Ishikawa (cell line): ENCODE results near the gene PSMF1.

Experiments used
- CEBPB ChIP-seq: IDR thresholded peaks from 2 replicates; pipeline ENCODE4 v1.6.1; 2012
- CREB1 ChIP-seq: IDR thresholded peaks from 2 replicates; pipeline ENCODE4 v1.6.1; 2012; ENCODE audit warnings: low read depth
- EGR1 ChIP-seq: IDR thresholded peaks from 2 replicates; pipeline ENCODE4 v1.6.1; 2012
- EP300 ChIP-seq: IDR thresholded peaks from 2 replicates; pipeline ENCODE4 v1.6.1; 2012; ENCODE audit warnings: borderline replicate concordance
- FOXM1 ChIP-seq: IDR thresholded peaks from 2 replicates; pipeline ENCODE4 v1.6.1; 2012; ENCODE audit warnings: low read depth, borderline replicate concordance
- MAX ChIP-seq: IDR thresholded peaks from 2 replicates; pipeline ENCODE4 v1.6.1; 2012
- NFIC ChIP-seq: IDR thresholded peaks from 2 replicates; pipeline ENCODE4 v1.6.1; 2012
- RAD21 ChIP-seq: IDR thresholded peaks from 2 replicates; pipeline ENCODE4 v1.6.1; 2012; ENCODE audit warnings: low read depth
- TAF1 ChIP-seq: IDR thresholded peaks from 2 replicates; pipeline ENCODE4 v1.6.1; 2012; ENCODE audit warnings: low read depth, mild to moderate bottlenecking
- TCF12 ChIP-seq: IDR thresholded peaks from 2 replicates; pipeline ENCODE4 v1.6.1; 2012; ENCODE audit warnings: low read depth
- TEAD4 ChIP-seq: IDR thresholded peaks from 2 replicates; pipeline ENCODE4 v1.6.1; 2012
- USF1 ChIP-seq: IDR thresholded peaks from 2 replicates; pipeline ENCODE4 v1.6.1; 2012
- YY1 ChIP-seq: IDR thresholded peaks from 2 replicates; pipeline ENCODE4 v1.6.1; 2012; ENCODE audit warnings: low read depth
- ZBTB7A ChIP-seq: IDR thresholded peaks from 2 replicates; pipeline ENCODE4 v1.6.1; 2012; ENCODE audit warnings: low read depth
- TF ChIP-seq, protein P1 (sequence below): IDR thresholded peaks from 2 replicates; pipeline ENCODE4 v1.6.1; 2012; ENCODE audit warnings: low read depth, mild to moderate bottlenecking

Gene PSMF1

DNA sequence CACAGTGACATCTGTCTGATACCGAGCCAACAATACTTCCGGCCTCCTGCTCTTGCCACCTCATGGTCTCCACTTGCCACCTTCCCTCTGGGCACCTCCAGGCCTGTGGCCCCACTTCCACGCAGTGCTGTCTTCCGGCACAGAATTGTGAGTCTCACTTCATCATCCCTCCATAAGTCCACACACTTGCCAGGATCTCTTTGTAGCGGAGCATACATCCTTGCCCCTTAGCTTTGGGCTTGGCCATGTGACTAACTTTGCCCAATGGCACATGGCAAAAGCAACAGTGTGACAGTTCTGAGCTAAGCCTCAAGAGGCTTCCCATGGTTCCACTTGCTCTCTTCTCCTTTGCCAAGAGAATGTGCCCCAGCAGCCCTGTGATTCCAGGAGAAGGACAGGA is 80.3 kb downstream of the PSMF1 start:
- TF ChIP-seq MAX = no peak
- no peak for TF ChIP-seq NFIC
- TF ChIP-seq TEAD4 = no peak
- TF ChIP-seq FOXM1 = no peak
- no peak for TF ChIP-seq TAF1
- TF ChIP-seq CEBPB = no peak
- no peak for TF ChIP-seq EP300
- TF ChIP-seq USF1 = no peak
- TF ChIP-seq EGR1 = no peak
- no peak for TF ChIP-seq YY1
- TF ChIP-seq TCF12 = no peak
- TF ChIP-seq, protein P1, sequence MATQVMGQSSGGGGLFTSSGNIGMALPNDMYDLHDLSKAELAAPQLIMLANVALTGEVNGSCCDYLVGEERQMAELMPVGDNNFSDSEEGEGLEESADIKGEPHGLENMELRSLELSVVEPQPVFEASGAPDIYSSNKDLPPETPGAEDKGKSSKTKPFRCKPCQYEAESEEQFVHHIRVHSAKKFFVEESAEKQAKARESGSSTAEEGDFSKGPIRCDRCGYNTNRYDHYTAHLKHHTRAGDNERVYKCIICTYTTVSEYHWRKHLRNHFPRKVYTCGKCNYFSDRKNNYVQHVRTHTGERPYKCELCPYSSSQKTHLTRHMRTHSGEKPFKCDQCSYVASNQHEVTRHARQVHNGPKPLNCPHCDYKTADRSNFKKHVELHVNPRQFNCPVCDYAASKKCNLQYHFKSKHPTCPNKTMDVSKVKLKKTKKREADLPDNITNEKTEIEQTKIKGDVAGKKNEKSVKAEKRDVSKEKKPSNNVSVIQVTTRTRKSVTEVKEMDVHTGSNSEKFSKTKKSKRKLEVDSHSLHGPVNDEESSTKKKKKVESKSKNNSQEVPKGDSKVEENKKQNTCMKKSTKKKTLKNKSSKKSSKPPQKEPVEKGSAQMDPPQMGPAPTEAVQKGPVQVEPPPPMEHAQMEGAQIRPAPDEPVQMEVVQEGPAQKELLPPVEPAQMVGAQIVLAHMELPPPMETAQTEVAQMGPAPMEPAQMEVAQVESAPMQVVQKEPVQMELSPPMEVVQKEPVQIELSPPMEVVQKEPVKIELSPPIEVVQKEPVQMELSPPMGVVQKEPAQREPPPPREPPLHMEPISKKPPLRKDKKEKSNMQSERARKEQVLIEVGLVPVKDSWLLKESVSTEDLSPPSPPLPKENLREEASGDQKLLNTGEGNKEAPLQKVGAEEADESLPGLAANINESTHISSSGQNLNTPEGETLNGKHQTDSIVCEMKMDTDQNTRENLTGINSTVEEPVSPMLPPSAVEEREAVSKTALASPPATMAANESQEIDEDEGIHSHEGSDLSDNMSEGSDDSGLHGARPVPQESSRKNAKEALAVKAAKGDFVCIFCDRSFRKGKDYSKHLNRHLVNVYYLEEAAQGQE = no peak
- no peak for TF ChIP-seq ZBTB7A
- TF ChIP-seq CREB1 = no peak

GRCh38 chr20:1199212-1199873 is 80.9 kb downstream of the PSMF1 start:
- TF ChIP-seq TEAD4 (no peak), TAF1 (no peak), EP300 (no peak), YY1 (no peak), CEBPB (no peak), ZBTB7A (no peak), USF1 (no peak), MAX (no peak), NFIC (no peak)

- TF ChIP-seq TCF12 = no peak
- TF ChIP-seq USF1 = no peak
- TF ChIP-seq MAX = no peak
Measured at GRCh38 chr20:1199964-1200363, 81.6 kb downstream of the PSMF1 start.

GRCh38 chr20:1202762-1203504 is 84.5 kb downstream of the PSMF1 start, which contains the start of gene C20orf202:
C20orf202 (plus strand) TSS chr20:1203454; CDS start chr20:1203586, 132 bp downstream.
- TF ChIP-seq EGR1 (no peak), TEAD4 (no peak), ZBTB7A (no peak), FOXM1 (no peak), RAD21 (no peak), USF1 (no peak), YY1 (no peak), CREB1 (no peak)
- TF ChIP-seq, protein P1 = no peak

GRCh38 chr20:1203630-1204029 is 85.2 kb downstream of the PSMF1 start:
- no peak for TF ChIP-seq NFIC
- no peak for TF ChIP-seq EP300
- TF ChIP-seq RAD21 = no peak
- no peak for TF ChIP-seq EGR1
- TF ChIP-seq TEAD4 = no peak
- TF ChIP-seq TCF12 = no peak
- no peak for TF ChIP-seq TAF1
- TF ChIP-seq MAX = no peak
- no peak for TF ChIP-seq CEBPB
- TF ChIP-seq, protein P1 = no peak
- no peak for TF ChIP-seq FOXM1
- no peak for TF ChIP-seq CREB1
- TF ChIP-seq ZBTB7A = no peak
- TF ChIP-seq YY1 = no peak
- no peak for TF ChIP-seq USF1
